Endodermal cell (in vitro differentiated cells): Measurements from ENCODE around the gene ABCB9. TPM values are rescaled to one million over a fixed set of nuclear protein-coding genes. Genes with fewer than 3 reads are reported as not detected.

Experiments
- DNase-seq: peaks from one replicate; pipeline ENCODE4 v3.0.0-alpha.2; 2017
- H3K27ac ChIP-seq: 2 replicates; pipeline ENCODE4 v1.5.1; 2013; ENCODE audit warnings: mild to moderate bottlenecking, low read depth, low read length, moderate library complexity
- H3K27me3 ChIP-seq: 2 replicates; pipeline ENCODE4 v1.6.1; 2013; ENCODE audit warnings: mild to moderate bottlenecking, low read length, moderate library complexity; ENCODE audit not compliant: insufficient read depth, control insufficient read depth, poor library complexity, severe bottlenecking
- H3K36me3 ChIP-seq: 2 replicates; pipeline ENCODE4 v1.7.0; 2013; ENCODE audit warnings: mild to moderate bottlenecking, low read length, moderate library complexity; ENCODE audit not compliant: control insufficient read depth, insufficient read depth
- H3K4me1 ChIP-seq: one replicate; pipeline ENCODE4 v1.7.0; 2013; ENCODE audit warnings: low read length; ENCODE audit not compliant: control insufficient read depth, insufficient read depth
- H3K4me3 ChIP-seq: 2 replicates; pipeline ENCODE4 v1.5.1; 2013; ENCODE audit warnings: mild to moderate bottlenecking, low read length, moderate library complexity
- H3K9ac ChIP-seq: 2 replicates; pipeline ENCODE4 v1.6.1; 2013; ENCODE audit warnings: mild to moderate bottlenecking, low read length, moderate library complexity; ENCODE audit not compliant: poor library complexity, severe bottlenecking; ENCODE audit errors: extremely low read depth
- H3K9me3 ChIP-seq: 2 replicates; pipeline ENCODE4 v1.6.1; 2013; ENCODE audit warnings: mild to moderate bottlenecking, low read length, moderate library complexity; ENCODE audit not compliant: control insufficient read depth
- H3K27ac Mint-ChIP-seq: 2 replicates; pipeline ENCODE4 v1.8.0; 2020; ENCODE audit warnings: mixed read lengths
- H3K27me3 Mint-ChIP-seq: 2 replicates; pipeline ENCODE4 v1.8.0; 2021; ENCODE audit warnings: mild to moderate bottlenecking, mixed read lengths; ENCODE audit not compliant: insufficient read depth
- H3K36me3 Mint-ChIP-seq: 2 replicates; pipeline ENCODE4 v1.8.0; 2020; ENCODE audit warnings: low read depth, mixed read lengths
- H3K4me1 Mint-ChIP-seq: 2 replicates; pipeline ENCODE4 v1.8.0; 2020; ENCODE audit warnings: mixed read lengths
- H3K4me3 Mint-ChIP-seq: 2 replicates; pipeline ENCODE4 v1.8.0; 2020; ENCODE audit warnings: mild to moderate bottlenecking, moderate library complexity, mixed read lengths
- H3K9me3 Mint-ChIP-seq: 2 replicates; pipeline ENCODE4 v1.8.0; 2020; ENCODE audit warnings: mild to moderate bottlenecking, mixed read lengths
- CTCF ChIP-seq: fragments of 200-600 bp; sonication (generic); conservative IDR thresholded peaks from 2 replicates; pipeline ENCODE4 v1.5.0; 2021; ENCODE audit warnings: antibody characterized with exemption, mild to moderate bottlenecking
- WGBS, 2 experiments: methylation state at CpG; one replicate each; pipeline versions ENCODE4 v1.1.5 to v1.1.7; 2013; ENCODE audit warnings: missing lambda C conversion rate in 2 of 2, mixed read lengths in 1 of 2; ENCODE audit not compliant: insufficient coverage in 1 of 2, insufficient read length in 1 of 2; 5-methylcytosine and 5-hydroxymethylcytosine counted together
- total RNA-seq, 2 donors: library from RNA; stranded (reverse); fragmentation: NEBNext Ultra II Directional in 1 of 2; extraction: Animal tissue kit (Norgen Biotek cat#: 25700) in 1 of 2; gene quantifications; 2 replicates in 1 of 2; 3 replicates in 1 of 2; pipeline ENCODE4 v1.2.1, GENCODE V29; 2021

ABCB9 gene
- total RNA-seq, 2 donors from 2014 or later: 5.4 to 6.0 TPM

GRCh38 chr12:123003257-123003656, 37.0 kb upstream of the ABCB9 start:
- Histone ChIP-seq H3K4me1 (no peaks in the 10 kb centered on the region), H3K9ac (no peak overlapping the region), H3K4me3 (no peak overlapping the region), H3K27me3 (no peaks in the 10 kb centered on the region), H3K27ac (no peak overlapping the region), H3K9me3 (no peaks in the 10 kb centered on the region), H3K36me3 (no peaks in the 10 kb centered on the region)
- Mint-ChIP-seq H3K4me1 (no peaks in the 10 kb centered on the region), H3K27me3 (no peaks in the 10 kb centered on the region), H3K9me3 (no peaks in the 10 kb centered on the region), H3K27ac (no peak overlapping the region), H3K36me3 (peaks cover 6% of the 10 kb centered on the region), H3K4me3 (no peak overlapping the region)
- WGBS, 2 experiments: 90 to 93% methylated on average over 5 to 6 of the region's 6 CpGs
- no peak for DNase-seq
- TF ChIP-seq CTCF: no peak

- H3K9me3 Mint-ChIP-seq: no peaks in the 10 kb centered on the region
- no peak overlapping the region for H3K27ac Mint-ChIP-seq
- H3K9me3 ChIP-seq: no peaks in the 10 kb centered on the region
- H3K36me3 Mint-ChIP-seq: peaks cover 4% of the 10 kb centered on the region
- no peak overlapping the region for H3K4me3 ChIP-seq
- no peak overlapping the region for H3K9ac ChIP-seq
- H3K4me1 ChIP-seq: no peaks in the 10 kb centered on the region
- 95 to 100% methylated on average over 2 to 3 of the region's 3 CpGs for WGBS, 2 experiments
- H3K4me3 Mint-ChIP-seq: no peak overlapping the region
- H3K27ac ChIP-seq: no peak overlapping the region
- H3K36me3 ChIP-seq: no peaks in the 10 kb centered on the region
- no peak for TF ChIP-seq CTCF
- no peaks in the 10 kb centered on the region for H3K27me3 ChIP-seq
- no peak for DNase-seq
- H3K27me3 Mint-ChIP-seq: no peaks in the 10 kb centered on the region
- H3K4me1 Mint-ChIP-seq: no peaks in the 10 kb centered on the region
Observed at GRCh38 chr12:123001464-123001863, 35.2 kb upstream of the ABCB9 start.

DNA sequence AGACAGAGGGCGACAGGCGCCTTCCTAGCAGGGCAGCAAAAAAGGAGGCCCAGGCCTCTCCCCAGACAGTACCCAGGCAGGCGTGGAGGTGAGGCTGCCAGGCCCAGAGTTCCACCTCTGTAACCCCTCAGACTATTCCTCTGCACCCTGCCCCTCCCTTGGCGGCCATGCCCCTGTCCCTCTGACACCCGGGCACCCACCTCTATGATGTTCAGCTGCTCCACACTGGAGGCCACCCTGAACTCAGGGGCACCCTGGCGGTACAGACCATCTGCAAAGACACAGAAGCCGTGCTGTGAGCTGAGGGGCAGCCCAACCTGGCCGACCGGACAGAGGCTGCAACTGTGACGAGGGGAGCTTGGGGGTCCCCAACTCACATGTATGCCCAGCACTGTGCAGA, 34.3 kb upstream of the ABCB9 start:
- Mint-ChIP-seq H3K27me3 (no peaks in the 10 kb centered on the region), H3K36me3 (peaks cover 4% of the 10 kb centered on the region), H3K9me3 (no peaks in the 10 kb centered on the region), H3K4me1 (no peaks in the 10 kb centered on the region), H3K4me3 (no peak overlapping the region), H3K27ac (no peak overlapping the region)
- Histone ChIP-seq H3K4me3 (no peak overlapping the region), H3K27ac (no peak overlapping the region), H3K27me3 (no peaks in the 10 kb centered on the region), H3K4me1 (no peaks in the 10 kb centered on the region), H3K9me3 (no peaks in the 10 kb centered on the region), H3K9ac (no peak overlapping the region), H3K36me3 (no peaks in the 10 kb centered on the region)
- no peak for DNase-seq
- 90 to 94% methylated on average over 7 to 10 of the region's 10 CpGs for WGBS, 2 experiments
- TF ChIP-seq CTCF: no peak
